HCT116 (cell line): ENCODE results near the gene UBE3D. TPM values are rescaled to one million over a fixed set of nuclear protein-coding genes. Genes with fewer than 3 reads are reported as not detected.

Experiments used
- ATAC-seq: fragments of 200-7000 bp; cut with Tn5 transposase; 2 replicates; pipeline ENCODE4 v1.9.1; 2020; ENCODE audit warnings: mild to moderate bottlenecking, moderate library complexity
- BruUV-seq: library from RNA; stranded (reverse); fragments of 400-500 nt; replicated peaks from 2 replicates; lab custom pipeline; 2021; lab: Mats Ljungman, UMichigan
- CTCF ChIA-PET: fragments of 300-600 bp; sonication (Branson Sonifier 250); formaldehyde crosslinking; loops from one replicate; lab custom pipeline; 2021; ENCODE audit warnings: antibody characterized with exemption; lab: Charles Lee
- POLR2A ChIA-PET: fragments of 300-600, 350-600 bp; sonication (Branson Sonifier 250); formaldehyde crosslinking; loops from one replicate; lab custom pipeline; 2021; ENCODE audit warnings: antibody characterized with exemption; lab: Charles Lee
- RAD21 ChIA-PET, 2 experiments: fragments of 300-600 bp; sonication (Branson Sonifier 250); formaldehyde crosslinking; loops; one replicate each; lab custom pipeline; 2023; ENCODE audit warnings: low total read pairs in 2 of 2; ENCODE audit not compliant: uncharacterized antibody in 2 of 2, unreplicated experiment in 2 of 2, low non-redundant PET in 1 of 2; lab: Charles Lee
- DNase-seq: peaks from one replicate; pipeline ENCODE4 v3.0.0-alpha.2; 2010; ENCODE audit warnings: low read depth, low spot score
- H2AFZ ChIP-seq: fragments of 200-600 bp; shearing (Covaris generic), sonication (generic); 2 replicates; pipeline ENCODE4 v1.6.1; 2017; ENCODE audit warnings: low read depth, mixed run types, mixed read lengths, antibody characterized with exemption, low read length; ENCODE audit not compliant: poor library complexity, severe bottlenecking
- H3K27ac ChIP-seq: 2 replicates; pipeline ENCODE4 v1.5.1; 2012; ENCODE audit warnings: low read depth, low read length
- H3K27me3 ChIP-seq: fragments of 200-600 bp; sonication (generic); 2 replicates; pipeline ENCODE4 v1.6.1; 2016; ENCODE audit warnings: mixed run types, low read length, mixed read lengths; ENCODE audit not compliant: insufficient read depth
- H3K36me3 ChIP-seq, 2 experiments: fragments of 200-500 bp in 1 of 2; fragments of 200-600 bp in 1 of 2; sonication (Bioruptor generic) in 1 of 2; sonication (generic) in 1 of 2; 2 replicates each; pipeline versions ENCODE4 v1.5.1 to v1.6.1; 2014 to 2016; ENCODE audit warnings: low read length in 2 of 2, inconsistent platforms in 1 of 2, mixed read lengths in 1 of 2, mixed run types in 1 of 2; ENCODE audit not compliant: insufficient read depth in 2 of 2, control insufficient read depth in 1 of 2
- H3K4me1 ChIP-seq, 2 experiments: fragments of 200-600 bp in 1 of 2; sonication (generic) in 1 of 2; 2 replicates each; pipeline versions ENCODE4 v1.5.1 to v1.6.1; 2012 to 2017; ENCODE audit warnings: low read length in 2 of 2, inconsistent platforms in 1 of 2, mild to moderate bottlenecking in 1 of 2, mixed read lengths in 1 of 2, mixed run types in 1 of 2, moderate library complexity in 1 of 2; ENCODE audit not compliant: insufficient read depth in 2 of 2, control insufficient read depth in 1 of 2
- H3K4me2 ChIP-seq: fragments of 200-600 bp; sonication (generic); 2 replicates; pipeline ENCODE4 v1.6.1; 2017; ENCODE audit warnings: mixed run types, low read length, mixed read lengths
- H3K4me3 ChIP-seq, 2 experiments: fragments of 200-600 bp in 1 of 2; sonication (generic) in 1 of 2; replicated peaks in 1 of 2; 2 replicates each; pipeline ENCODE4 v1.5.1; 2011 to 2016; ENCODE audit warnings: low read length in 2 of 2, control low read depth in 1 of 2, low read depth in 1 of 2, mild to moderate bottlenecking in 1 of 2, mixed read lengths in 1 of 2, mixed run types in 1 of 2
- H3K79me2 ChIP-seq: fragments of 200-600 bp; sonication (generic); 2 replicates; pipeline ENCODE4 v1.6.1; 2017; ENCODE audit warnings: mild to moderate bottlenecking, mixed run types, low read length, moderate library complexity, mixed read lengths; ENCODE audit not compliant: insufficient read depth
- H3K9ac ChIP-seq: fragments of 200-600 bp; sonication (generic); 2 replicates; pipeline ENCODE4 v1.6.1; 2016; ENCODE audit warnings: low read length, mixed read lengths
- H3K9me2 ChIP-seq: fragments of 200-600 bp; sonication (generic), shearing (Covaris generic); 2 replicates; pipeline ENCODE4 v1.6.1; 2017; ENCODE audit warnings: mixed run types, mild to moderate bottlenecking, moderate library complexity; ENCODE audit not compliant: insufficient read depth
- H3K9me3 ChIP-seq, 2 experiments: fragments of 200-500 bp in 1 of 2; fragments of 200-600 bp in 1 of 2; sonication (Bioruptor generic) in 1 of 2; sonication (generic) in 1 of 2; 2 replicates each; pipeline ENCODE4 v1.6.1; 2014 to 2017; ENCODE audit warnings: low read length in 2 of 2, mixed read lengths in 2 of 2, inconsistent platforms in 1 of 2, low read depth in 1 of 2, mild to moderate bottlenecking in 1 of 2, mixed run types in 1 of 2, moderate library complexity in 1 of 2; ENCODE audit not compliant: control insufficient read depth in 1 of 2, insufficient read depth in 1 of 2
- H4K20me1 ChIP-seq: fragments of 200-600 bp; sonication (generic), shearing (Covaris generic); 2 replicates; pipeline ENCODE4 v1.6.1; 2017; ENCODE audit warnings: mixed run types, mild to moderate bottlenecking, moderate library complexity; ENCODE audit not compliant: insufficient read depth
- CEBPB ChIP-seq: IDR thresholded peaks from 2 replicates; pipeline ENCODE4 v1.6.1; 2012; ENCODE audit warnings: low read depth
- ELF1 ChIP-seq: IDR thresholded peaks from 2 replicates; pipeline ENCODE4 v1.6.1; 2012; ENCODE audit warnings: low read depth, borderline replicate concordance
- EZH2 ChIP-seq: fragments of 200-600 bp; sonication (generic); IDR thresholded peaks from 2 replicates; pipeline ENCODE4 v1.6.1; 2017; ENCODE audit warnings: antibody characterized with exemption, mixed run types
- JUND ChIP-seq: IDR thresholded peaks from 2 replicates; pipeline ENCODE4 v1.6.1; 2012
- MAX ChIP-seq: IDR thresholded peaks from 2 replicates; pipeline ENCODE4 v1.6.1; 2012
- POLR2A ChIP-seq: IDR thresholded peaks from 2 replicates; pipeline ENCODE4 v1.7.0; 2011; ENCODE audit warnings: borderline replicate concordance; ENCODE audit not compliant: insufficient read depth, insufficient read length; ENCODE audit errors: extremely low read depth
- RAD21 ChIP-seq: IDR thresholded peaks from 2 replicates; pipeline ENCODE4 v1.6.1; 2012; ENCODE audit warnings: low read depth, mild to moderate bottlenecking
- SP1 ChIP-seq: IDR thresholded peaks from 2 replicates; pipeline ENCODE4 v1.6.1; 2012; ENCODE audit warnings: low read depth
- SRF ChIP-seq: IDR thresholded peaks from 2 replicates; pipeline ENCODE4 v1.6.1; 2012; ENCODE audit warnings: low read depth
- TCF7L2 ChIP-seq: IDR thresholded peaks from 2 replicates; pipeline ENCODE4 v1.7.0; 2011; ENCODE audit warnings: borderline replicate concordance, inconsistent platforms; ENCODE audit not compliant: insufficient read depth, insufficient read length; ENCODE audit errors: extremely low read depth
- intact Hi-C: fragments of 100-400 bp; cut with micrococcal nuclease; formaldehyde crosslinking; loops from 2 replicates; pipeline ENCODE4 v1.10.0; 2022
- total RNA-seq: library from RNA; stranded (reverse); gene quantifications from one replicate; pipeline ENCODE4 v1.2.1, GENCODE V29; 2021; ENCODE audit not compliant: unreplicated experiment
- TF ChIP-seq, protein P1 (sequence below): IDR thresholded peaks from 2 replicates; pipeline ENCODE4 v1.6.1; 2011; ENCODE audit warnings: mild to moderate bottlenecking, low read length, moderate library complexity; ENCODE audit not compliant: insufficient replicate concordance; ENCODE audit errors: extremely low read depth
- TF ChIP-seq, protein P2 (sequence below): IDR thresholded peaks from 2 replicates; pipeline ENCODE4 v1.6.1; 2012

The UBE3D gene
- total RNA-seq, 1 experiment from 2014 or later: 9.0 TPM

DNA sequence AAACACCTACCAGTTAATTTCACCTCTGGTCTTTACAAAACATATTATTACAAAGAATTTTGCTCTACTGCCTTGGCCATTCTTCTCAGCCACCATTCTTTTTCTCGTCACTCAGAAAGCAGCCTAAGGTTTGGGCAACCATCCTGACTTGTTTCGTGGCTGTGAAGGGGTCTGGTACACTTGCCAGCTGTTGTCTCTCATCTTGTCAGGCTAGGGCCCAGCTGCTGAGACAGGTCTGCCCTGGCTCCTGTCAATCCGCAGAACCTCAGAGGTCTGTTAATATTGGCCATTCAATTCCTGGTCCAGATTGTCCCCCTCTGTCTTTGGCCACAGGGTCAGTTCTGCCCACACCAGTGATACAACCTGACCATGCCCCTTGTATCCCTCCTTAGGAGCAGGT, 197.7 kb downstream of the UBE3D start:
- no peak for DNase-seq
- BruUV-seq: no TSS peak
- ATAC-seq: no peak
- ChIA-PET RAD21 (no interaction called here), CTCF (no interaction called here), POLR2A (no interaction called here)
- Histone ChIP-seq H2AFZ (no peak overlapping the region), H3K79me2 (no peaks in the 10 kb centered on the region), H4K20me1 (no peaks in the 10 kb centered on the region), H3K27me3 (no peaks in the 10 kb centered on the region), H3K4me2 (no peak overlapping the region), H3K27ac (no peak overlapping the region), H3K4me1 (peaks cover 4 to 9% of the 10 kb centered on the region in 2 experiments; a peak in 3 of 4 replicates), H3K4me3 (no peak overlapping the region), H3K9ac (no peak overlapping the region), H3K36me3 (no peaks in the 10 kb centered on the region), H3K9me2 (no peaks in the 10 kb centered on the region), H3K9me3 (no peaks in the 10 kb centered on the region)
- TF ChIP-seq POLR2A: no peak
- TF ChIP-seq ELF1: no peak
- TF ChIP-seq EZH2: no peak
- TF ChIP-seq SP1: no peak
- no peak for TF ChIP-seq SRF
- no peak for TF ChIP-seq TCF7L2
- TF ChIP-seq, protein P1, sequence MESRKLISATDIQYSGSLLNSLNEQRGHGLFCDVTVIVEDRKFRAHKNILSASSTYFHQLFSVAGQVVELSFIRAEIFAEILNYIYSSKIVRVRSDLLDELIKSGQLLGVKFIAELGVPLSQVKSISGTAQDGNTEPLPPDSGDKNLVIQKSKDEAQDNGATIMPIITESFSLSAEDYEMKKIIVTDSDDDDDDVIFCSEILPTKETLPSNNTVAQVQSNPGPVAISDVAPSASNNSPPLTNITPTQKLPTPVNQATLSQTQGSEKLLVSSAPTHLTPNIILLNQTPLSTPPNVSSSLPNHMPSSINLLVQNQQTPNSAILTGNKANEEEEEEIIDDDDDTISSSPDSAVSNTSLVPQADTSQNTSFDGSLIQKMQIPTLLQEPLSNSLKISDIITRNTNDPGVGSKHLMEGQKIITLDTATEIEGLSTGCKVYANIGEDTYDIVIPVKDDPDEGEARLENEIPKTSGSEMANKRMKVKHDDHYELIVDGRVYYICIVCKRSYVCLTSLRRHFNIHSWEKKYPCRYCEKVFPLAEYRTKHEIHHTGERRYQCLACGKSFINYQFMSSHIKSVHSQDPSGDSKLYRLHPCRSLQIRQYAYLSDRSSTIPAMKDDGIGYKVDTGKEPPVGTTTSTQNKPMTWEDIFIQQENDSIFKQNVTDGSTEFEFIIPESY: no peak
- TF ChIP-seq CEBPB: no peak
- TF ChIP-seq, protein P2, sequence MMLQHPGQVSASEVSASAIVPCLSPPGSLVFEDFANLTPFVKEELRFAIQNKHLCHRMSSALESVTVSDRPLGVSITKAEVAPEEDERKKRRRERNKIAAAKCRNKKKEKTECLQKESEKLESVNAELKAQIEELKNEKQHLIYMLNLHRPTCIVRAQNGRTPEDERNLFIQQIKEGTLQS: no peak
- intact Hi-C loops: no loop called here

DNA sequence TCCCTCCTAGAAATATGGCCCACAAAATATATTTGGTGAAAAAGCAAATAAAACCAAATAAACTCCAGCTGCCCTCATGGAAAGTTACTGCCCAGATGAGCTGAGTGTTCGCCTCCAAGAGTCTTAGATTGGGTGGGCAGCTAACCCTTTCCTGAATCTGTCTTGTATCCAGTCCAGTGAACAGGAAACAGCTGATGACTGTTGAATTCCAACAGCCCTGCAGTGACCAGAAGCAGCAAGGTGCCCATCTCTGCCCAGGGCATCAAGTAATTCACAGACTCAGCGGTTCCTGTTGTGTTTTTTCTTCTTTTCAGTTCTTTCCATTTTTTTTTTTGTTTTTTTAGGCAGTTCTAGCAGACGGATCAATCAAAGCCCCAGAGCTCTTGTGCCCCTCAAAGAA, 199.2 kb downstream of the UBE3D start:
- no peak overlapping the region for H3K9ac ChIP-seq
- no peaks in the 10 kb centered on the region for H3K79me2 ChIP-seq
- ATAC-seq (no peak), DNase-seq (no peak)
- no peaks in the 10 kb centered on the region for H3K36me3 ChIP-seq
- no peaks in the 10 kb centered on the region for H4K20me1 ChIP-seq
- intact Hi-C loops: no loop called here
- peaks cover 18 to 20% of the 10 kb centered on the region in 2 experiments for H3K4me1 ChIP-seq
- H3K9me2 ChIP-seq: no peaks in the 10 kb centered on the region
- no peak for TF ChIP-seq RAD21
- TF ChIP-seq, protein P1: no peak
- no peak for TF ChIP-seq MAX
- no peak for TF ChIP-seq JUND
- no peak overlapping the region for H3K4me2 ChIP-seq
- no peak overlapping the region for H3K27ac ChIP-seq
- CTCF ChIA-PET: no interaction called here
- H2AFZ ChIP-seq: no peak overlapping the region
- POLR2A ChIA-PET: no interaction called here
- H3K27me3 ChIP-seq: no peaks in the 10 kb centered on the region
- no peak overlapping the region for H3K4me3 ChIP-seq
- BruUV-seq: no TSS peak
- RAD21 ChIA-PET: no interaction called here
- no peaks in the 10 kb centered on the region for H3K9me3 ChIP-seq
